ENCODE data around the gene SLC38A11. TPM values are rescaled to one million over a fixed set of nuclear protein-coding genes. Genes with fewer than 3 reads are reported as not detected.
"Not testable (repeated sequence)": the region's sequence is repeated elsewhere in the genome, so short reads cannot be mapped to it uniquely, and the experiment has no call there.

Gene SLC38A11, protein sequence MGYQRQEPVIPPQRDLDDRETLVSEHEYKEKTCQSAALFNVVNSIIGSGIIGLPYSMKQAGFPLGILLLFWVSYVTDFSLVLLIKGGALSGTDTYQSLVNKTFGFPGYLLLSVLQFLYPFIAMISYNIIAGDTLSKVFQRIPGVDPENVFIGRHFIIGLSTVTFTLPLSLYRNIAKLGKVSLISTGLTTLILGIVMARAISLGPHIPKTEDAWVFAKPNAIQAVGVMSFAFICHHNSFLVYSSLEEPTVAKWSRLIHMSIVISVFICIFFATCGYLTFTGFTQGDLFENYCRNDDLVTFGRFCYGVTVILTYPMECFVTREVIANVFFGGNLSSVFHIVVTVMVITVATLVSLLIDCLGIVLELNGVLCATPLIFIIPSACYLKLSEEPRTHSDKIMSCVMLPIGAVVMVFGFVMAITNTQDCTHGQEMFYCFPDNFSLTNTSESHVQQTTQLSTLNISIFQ
- total RNA-seq, result 2.4 TPM

DNA sequence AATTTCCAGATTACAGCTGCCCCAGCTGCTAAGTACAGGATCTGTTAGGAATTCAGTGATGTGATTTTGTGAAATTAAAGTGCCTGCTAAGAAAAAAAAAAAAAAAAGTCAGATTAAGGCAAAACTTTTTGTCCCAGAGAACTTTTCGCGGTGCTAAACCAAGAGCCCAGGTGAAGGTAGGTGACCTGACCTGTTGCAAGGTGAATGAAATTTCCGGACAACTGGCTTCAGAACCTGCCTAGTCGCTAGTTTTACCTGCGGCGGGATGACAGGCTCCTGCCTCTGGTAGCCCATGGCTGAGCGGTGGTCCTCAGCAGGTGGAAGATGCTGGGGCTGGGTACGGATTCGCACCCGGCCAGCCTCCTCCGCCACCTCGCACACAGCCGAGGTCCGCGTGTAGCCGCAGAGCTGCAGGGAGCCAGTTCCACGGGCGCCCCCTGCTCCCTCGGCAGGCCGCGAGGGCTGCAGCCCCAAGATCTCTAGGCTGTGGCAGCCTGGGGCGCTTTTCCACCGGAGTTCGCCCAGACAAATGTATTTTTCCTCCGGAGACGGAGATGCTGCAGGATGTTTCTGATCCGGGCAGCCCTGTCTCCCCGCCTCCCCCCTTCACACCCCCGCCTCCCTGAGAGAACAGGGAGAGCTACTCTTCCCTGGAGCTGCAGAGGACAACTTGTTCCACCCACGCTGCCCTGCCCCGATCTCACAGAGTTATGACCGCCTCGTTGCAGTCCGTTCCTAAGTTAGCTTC is at the start of gene SLC38A11:
SLC38A11 (minus strand) TSS at position 572 of the 748 bp plus-strand sequence; CDS start at position 294, 278 bp downstream.
- DNase-seq (ENCODE audit: low spot score), result peak; percentile 45

DNA sequence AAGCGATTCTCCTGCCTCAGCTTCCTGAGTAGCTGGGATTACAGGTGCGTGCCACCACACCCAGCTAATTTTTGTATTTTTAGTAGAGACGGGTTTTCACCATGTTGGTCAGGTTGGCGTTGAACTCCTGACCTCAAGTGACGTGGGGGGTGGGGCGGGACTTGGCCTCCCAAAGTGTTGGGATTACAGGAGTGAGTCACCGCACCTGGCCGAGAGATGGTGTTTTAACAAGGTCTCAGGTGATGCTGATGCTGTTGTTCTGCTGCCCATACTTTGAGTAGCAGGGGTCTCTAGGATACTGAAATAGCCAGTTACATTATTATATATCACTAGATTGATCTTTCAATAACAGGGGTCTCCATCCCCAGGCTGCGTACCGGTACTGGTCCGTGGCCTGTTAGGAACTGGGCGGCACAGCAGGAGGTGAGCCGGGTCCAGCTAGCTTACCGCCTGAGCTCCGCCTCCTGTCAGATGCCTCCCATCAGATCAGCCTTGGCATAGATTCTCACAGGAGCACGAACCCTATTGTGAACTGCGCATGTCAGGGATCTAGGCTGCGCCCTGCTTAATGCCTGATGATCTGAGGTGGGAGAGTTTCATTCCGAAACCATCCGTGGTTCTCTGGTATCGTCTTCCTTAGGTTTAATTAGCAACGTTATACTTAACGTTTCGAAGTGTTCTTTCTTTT is 48.3 kb upstream of the SLC38A11 start:
- no peak for DNase-seq (ENCODE audit: low spot score)

DNA sequence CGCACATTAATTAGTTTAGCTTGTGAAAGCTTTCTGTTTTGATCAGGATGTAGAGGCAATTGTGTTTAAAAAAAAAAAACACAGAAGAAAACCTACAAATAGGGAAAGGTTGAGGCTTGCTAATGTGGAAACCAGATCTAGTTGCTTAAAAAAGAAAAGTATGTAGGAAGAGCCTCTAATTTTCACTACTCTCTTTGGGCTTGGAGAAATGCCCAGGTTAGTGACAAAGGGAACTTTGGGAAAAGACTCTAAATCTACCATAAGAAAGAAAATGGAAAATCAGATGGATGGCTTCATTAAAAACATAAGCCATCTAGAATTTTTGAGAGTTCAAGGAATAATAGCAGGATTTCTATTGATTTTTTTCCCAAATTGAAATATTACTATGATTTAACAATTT is 47.3 kb upstream of the SLC38A11 start:
- no peak for DNase-seq (ENCODE audit: low spot score)

DNA sequence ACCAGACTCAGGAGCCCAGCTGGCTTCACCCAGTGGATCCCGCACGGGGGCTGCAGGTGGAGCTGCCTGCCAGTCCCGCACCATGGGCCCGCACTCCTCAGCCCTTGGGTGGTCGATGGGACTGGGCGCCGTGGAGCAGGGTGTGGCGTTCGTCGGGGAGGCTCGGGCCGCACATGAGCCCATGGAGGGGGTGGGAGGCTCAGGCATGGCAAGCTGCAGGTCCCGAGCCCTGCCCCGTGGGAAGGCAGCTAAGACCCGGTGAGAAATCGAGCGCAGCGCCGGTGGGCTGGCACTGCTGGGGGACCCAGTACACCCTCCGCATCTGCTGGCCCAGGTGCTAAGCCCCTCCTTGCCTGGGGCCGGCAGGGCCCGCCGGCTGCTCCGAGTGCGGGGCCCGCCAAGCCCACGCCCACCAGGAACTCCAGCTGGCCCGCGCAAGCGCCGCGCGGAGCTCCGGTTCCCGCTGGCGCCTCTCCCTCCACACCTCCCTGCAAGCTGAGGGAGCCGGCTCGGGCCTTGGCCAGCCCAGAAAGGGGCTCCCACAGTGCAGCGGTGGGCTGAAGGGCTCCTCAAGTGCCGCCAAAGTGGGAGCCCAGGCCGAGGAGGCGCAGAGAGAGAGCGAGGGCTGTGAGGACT is 39.5 kb upstream of the SLC38A11 start:
- DNase-seq (ENCODE audit: low spot score), result not testable (repeated sequence)

DNA sequence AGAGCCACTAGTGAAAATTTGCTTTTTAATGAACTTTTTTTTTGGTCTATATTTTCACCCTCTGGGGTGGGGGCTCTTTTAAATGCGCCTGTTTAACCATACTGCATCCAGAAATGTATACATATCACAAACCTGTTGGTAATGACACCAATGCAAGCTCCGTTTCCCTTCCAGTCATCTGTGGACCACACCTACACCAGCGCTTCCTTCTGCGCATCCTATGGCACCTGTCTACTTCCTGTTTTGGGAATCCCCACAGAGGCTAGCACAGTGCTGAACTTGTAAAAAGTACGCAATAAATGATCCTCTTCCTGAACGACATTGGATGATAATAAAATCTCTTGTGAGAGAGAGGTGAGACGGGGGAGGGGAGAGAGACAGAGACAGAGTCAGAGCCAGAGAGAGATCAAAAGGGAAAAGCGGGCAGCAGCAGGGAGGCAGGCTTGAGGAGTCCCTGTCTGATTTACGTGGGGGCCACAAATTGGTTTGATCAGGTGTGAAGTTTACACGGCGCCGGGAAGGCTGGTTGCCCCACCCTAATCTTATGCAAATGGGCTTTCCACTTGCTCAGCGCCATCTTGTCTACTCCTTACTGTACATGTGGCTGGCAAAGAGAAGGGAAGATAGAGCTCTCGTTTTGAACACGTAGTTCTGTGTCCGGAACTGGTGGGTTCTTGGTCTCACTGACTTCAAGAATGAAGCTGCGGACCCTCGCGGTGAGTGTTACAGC is 38.1 kb upstream of the SLC38A11 start:
- no peak for DNase-seq (ENCODE audit: low spot score)

DNA sequence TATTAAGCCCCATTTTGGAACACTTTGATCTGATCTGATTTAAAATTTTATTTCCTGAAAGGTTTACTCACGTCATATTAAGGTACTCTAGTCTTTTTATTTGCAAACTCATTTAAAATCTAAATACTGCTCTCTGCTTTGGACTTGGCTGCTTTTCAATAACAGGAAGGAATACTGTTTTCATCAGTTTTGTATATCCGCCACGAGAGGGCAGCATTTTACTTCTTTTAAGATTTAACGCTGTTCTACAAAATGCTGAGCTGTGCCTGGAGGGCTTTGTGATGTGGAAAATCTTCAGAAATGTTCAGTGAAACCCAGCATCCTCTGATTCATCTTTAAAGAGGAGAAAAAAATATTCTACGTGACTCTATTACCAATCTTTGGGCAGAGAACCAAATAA is 37.5 kb upstream of the SLC38A11 start:
- peak; percentile 67 for DNase-seq (ENCODE audit: low spot score)

DNA sequence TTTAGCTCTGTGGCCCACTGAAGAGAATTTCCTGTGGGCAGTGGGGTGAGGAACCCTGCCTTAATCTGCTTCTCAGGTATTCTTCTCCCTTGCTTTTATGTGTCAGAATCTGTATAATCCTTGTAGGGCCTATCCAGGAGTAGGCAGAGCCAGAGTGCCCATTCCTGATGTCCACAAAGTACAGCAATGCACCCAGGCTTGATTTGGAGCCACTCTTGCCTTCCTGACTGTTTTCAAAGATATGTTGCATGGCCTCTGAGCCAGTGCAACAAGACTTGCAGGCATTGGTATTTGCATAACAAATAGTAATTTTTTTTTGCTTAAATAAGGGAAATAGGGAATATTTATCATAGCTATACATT is 36.7 kb upstream of the SLC38A11 start:
- not testable (repeated sequence) for DNase-seq (ENCODE audit: low spot score)

DNA sequence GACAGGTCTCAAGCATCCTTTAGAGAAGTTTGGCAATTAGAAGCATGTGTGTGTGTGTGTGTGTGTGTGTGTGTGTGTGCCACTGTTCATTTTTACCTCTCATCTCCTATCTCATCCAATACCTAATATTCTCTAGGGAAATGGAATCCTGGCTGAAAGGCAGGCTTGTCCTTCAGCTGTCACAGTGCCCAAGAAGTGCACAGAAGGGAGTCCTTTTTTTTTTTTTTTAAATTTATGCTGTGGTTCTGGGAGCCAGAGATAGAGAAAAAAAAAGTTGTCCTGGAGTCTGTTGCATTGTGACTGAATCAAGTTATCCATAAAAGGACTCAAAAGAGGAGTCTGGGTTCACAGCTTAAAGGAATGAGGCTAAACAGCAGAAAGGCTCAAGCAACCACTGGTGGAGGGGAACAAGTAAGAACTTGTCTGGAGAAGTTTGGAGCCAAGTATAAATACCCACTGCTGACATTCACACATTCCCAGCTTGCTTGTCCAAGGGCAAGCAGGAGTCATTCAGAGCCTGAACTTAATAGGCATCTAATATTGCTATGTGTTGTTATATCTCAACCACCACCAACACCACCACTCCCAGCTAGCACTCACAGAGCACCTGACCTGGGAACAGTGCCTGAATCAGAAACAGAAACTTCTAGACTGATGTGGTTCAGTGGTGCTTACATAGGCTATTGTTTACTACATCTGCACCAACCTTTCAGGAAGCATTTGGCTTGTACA is 36.2 kb upstream of the SLC38A11 start:
- not testable (repeated sequence) for DNase-seq (ENCODE audit: low spot score)

DNA sequence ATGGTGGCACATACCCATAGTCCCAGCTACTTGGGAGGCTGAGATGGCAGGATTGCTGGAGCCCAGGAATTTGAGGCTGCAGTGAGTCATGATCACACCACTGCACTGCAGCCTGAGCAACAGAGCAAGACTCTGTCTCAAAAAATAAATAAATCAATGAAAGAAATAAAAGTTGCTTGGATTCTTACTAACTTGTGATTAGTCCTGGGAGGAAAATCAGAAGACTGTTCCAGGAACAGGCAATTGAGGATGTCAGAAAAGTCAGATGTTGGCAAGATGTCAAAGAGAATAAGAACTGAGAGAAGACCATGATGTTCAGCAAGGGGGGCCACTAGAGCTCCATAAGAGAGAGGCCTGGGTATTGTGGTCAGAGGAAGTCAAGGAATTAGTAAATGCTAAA is 35.6 kb upstream of the SLC38A11 start:
- not testable (repeated sequence) for DNase-seq (ENCODE audit: low spot score)

DNA sequence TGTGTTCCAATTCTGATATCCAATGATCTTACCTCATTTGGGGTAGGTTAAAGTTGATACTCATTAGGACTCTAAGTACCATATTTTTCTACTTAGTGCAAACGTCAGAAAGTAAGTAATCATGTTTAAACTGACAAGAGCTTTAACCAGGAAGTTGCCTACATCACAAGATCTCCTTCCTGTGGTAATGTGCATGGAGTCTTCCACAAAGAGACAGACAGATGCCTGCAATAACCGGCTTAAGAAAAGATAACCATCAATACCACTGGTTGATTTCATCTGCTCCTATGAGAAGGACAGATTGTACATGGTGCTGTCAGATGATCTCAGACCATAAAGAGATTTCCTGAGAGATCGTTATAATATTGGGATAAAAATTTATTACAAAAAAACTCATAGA is 33.5 kb upstream of the SLC38A11 start:
- DNase-seq (ENCODE audit: low spot score), result not testable (repeated sequence)

DNA sequence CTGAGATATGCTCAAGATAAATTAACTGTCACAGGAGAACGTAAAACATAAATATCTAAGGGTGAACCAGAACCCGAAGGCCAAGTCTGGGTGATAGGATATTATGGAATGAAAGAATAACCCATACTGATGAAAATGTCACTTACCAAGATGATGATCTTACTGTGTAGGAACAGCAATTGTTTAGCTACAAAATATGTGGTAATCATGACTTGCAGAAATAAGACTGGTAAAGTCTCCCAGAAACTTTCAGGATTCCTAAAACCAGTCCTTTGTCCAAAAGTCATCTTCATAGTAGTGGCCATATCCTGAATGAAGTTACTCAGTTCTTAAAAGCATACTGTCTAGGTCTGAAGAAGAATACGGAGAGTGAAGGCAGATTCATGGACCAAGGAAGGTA is 30.7 kb upstream of the SLC38A11 start:
- DNase-seq (ENCODE audit: low spot score), result not testable (repeated sequence)

DNA sequence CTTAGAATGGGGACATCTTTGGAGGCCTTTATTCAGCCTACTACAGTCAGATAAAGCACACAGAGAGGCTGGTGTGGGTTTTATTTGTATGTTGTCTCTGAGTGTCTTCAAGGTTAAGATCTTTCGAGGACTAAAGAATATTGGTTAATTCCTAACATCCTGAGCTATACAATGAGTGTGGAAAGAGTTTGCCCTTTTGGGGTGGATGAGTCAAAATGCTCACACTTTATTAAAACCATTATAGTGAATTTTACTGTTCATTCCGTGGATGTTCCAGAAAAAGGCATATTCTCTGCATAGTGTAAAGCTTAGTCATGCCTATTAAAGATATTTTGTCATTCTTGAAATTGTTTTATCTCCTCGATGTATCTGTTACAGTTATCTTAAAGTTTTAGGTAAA is 29.1 kb upstream of the SLC38A11 start:
- no peak for DNase-seq (ENCODE audit: low spot score)

DNA sequence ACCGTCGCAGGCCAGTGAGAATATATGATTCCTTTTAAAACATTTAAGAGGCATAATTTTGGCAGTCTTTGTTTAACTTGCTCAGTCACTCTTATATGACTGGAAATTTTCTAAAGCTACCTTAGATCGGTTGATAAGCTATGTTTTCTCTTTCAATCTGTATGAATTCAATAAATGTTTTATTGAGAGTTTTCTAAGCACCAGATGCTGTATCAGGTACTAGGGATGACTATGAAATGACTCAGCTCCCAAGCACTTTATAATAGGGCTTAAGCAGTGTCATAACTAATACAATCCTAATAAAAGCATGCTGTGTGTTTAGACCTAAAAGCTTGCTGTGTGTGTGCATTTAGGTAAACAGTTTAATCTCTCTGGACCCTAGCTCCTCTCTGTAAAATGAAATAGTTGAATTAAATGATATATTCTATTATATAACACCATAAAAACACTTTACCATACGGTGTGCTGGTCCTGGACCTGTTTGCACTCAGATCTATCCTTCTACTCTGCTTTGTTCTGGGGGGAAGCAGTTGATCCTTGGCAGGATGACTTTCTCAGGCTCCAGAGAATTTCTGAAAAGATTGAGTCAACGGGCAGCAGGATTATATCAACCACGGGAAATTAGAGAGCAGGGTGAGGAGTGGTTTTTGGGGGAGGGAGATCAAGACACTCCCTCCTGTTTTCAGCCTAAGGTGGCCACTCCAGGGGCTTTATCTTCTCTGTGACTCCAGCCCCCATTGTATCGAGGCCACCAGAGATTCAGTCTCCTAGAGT is 26.1 kb upstream of the SLC38A11 start:
- DNase-seq (ENCODE audit: low spot score), result no peak

DNA sequence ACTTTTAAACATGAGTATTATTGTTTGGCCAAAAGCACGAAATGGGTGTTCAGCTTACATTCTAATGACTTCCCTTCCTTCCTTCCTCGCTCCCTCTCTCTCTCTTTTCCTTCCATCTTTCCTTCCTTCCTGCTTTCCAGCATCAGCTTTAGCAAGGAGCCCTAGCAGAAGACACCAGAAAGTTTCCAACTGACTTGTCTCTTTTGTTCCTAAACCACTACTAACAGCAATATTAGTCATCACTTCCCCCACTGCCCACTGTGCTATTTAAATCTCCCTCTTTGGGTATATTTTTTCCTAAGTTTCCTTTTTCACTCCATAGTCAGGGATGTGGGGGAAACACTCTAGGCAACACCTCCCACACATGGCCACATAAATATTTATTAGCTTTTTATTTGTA is 25.4 kb upstream of the SLC38A11 start:
- DNase-seq (ENCODE audit: low spot score), result not testable (repeated sequence)

DNA sequence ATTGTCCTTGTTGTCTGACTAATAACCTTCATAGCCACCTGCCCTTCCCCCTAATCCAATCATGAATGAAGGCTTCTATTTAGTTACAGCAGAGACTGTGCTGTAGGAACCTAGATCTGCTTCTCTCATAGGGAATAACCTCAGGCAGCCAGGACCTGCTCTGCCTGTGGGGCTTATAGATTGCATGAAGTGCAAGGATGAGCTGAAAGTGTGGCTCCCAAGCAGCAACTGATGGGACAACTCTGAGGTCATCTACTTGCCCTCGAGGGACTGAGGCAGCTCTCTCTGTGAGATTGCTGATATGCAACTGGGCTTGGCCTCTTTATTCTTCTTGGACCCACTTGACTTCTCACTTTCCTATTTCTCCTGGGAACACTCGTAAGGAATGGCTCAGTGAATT is 23.8 kb upstream of the SLC38A11 start:
- DNase-seq (ENCODE audit: low spot score), result no peak

DNA sequence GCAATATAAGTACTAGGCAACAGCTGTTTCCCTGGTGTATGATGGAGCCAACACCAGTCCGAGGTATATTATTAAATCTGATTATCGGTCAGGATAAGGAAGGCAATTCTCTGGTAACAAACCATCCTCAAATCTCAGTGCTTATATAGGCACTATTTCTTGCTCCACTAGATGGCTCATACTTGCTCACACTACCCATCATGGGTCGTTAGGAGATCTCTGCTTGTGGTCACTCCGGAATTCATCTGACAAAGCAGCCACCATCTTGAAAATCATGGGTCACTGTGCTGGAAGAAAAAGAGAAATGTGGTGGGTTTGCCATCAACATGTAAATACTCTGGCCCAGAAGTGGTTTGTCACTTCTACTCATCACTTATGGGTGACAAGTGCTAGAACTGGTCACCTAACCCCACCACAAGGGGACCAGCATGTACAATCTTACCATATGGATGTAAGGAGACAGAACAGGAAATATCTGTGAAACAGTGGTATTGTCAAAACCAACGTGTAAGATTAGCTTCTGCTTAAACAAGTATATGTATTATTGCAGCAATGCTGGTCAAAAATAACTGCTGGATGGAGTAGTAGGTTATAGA is 21.6 kb upstream of the SLC38A11 start:
- not testable (repeated sequence) for DNase-seq (ENCODE audit: low spot score)

DNA sequence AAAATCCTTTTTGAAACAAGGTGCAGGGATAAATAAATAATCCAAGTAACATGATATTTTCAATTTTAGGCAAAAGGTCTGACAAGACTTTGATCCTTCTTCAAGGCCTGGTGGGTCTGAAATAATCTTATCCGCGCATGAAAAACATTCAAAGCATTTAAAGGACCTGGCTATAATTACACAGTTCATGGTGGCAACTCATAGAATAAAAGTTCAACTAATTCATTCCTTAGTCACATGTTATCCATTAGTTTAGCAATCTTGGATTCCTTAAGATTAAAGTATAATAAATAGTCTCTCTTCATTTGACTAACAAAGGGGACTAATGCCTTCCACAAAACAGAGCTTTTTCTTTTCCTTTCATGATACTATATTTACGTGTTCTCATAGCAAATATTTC is 21.0 kb upstream of the SLC38A11 start:
- DNase-seq (ENCODE audit: low spot score), result no peak

DNA sequence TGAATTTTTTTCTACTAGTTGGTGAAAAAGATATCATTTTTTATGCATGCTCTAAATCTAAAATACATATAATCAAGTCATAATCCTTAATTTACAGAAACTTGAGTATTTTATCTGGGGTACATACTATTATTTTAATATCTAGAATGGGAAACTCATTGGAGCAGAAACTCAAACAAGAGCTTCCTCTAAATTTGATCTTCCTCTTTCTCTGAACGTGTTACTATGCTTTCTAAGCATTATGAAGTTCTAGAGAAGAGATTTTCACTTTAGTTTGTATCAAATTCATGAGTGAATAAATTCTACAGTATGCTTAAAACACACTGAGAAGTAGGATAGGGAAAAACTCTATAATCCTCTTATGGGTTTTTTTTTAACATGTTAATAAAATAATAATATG is 20.6 kb upstream of the SLC38A11 start:
- DNase-seq (ENCODE audit: low spot score), result no peak

DNA sequence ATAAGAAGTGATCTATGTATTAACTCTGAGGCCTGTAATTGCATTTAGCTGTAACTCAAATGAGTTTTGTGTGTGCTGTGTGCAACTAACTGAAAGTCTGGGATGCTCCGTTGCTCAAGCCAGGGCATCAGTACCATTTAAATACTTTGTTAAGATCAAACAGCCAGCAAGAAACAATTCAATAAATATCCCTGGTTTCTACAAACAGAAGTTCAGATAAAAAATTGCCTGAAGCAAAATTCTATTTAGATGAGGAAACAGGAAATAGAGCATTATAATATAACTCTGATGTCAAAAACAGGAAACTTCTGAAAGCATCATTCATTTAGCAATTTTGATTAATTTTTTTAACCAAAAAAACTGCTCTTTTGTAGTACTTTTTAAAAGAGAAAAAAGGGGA is 18.9 kb upstream of the SLC38A11 start:
- DNase-seq (ENCODE audit: low spot score), result no peak

All from ureter (tissue), 1 donor.